ENCODE measurements around the gene SLCO4A1. TPM values are rescaled to one million over a fixed set of nuclear protein-coding genes. Genes with fewer than 3 reads are reported as not detected.

SLCO4A1 gene
- total RNA-seq, 4 donors from 2014 or later = 77.9 to 107 (median 81.5) TPM

DNA sequence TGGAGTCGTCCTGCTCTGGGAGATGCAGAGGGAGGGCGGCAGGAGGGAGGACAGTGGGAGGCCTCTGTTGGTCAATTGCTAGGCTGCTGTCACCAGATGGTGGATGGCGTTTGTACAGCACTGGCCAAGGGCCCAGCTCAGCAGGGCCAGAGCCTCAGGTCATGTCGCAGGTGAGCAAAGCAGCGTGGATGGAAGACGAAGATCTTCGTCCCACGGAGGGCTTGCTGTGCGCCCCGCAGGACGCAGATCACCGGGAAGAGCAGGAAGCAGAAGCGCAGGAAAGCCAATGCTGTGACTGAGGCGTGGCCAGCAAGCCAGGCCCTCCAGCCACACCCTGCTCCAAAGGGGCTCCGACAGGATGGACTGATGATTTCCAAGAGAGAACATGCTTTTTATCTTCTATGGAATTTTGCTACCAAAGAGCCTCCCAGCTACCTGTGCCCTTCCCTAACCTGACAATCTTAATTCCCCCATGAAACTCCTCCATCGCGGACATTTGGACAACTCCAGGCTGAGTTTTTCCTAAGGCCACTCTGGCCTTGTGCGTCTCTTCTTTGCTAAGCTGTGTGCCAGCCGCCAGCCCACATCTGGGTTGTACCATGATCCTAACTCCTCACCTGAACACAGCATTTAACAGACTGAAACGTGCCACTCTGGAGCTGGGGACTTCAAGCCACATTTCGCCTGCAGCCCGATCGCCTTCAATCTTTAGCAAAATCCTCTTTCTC, 3.5 kb upstream of the SLCO4A1 start:
- DNase-seq (ENCODE audit: low spot score in 2 of 2) = no peak
- intact Hi-C loops (cut with DNase I; ENCODE audit: low total_unique reads) = no loop called here
- H3K4me3 ChIP-seq (ENCODE audit: low read depth, poor library complexity, severe bottlenecking) = no peak overlapping the region
- TF ChIP-seq POLR2A (IDR thresholded peaks at IDR 0.05) (no peak), CTCF (IDR thresholded peaks at IDR 0.05) (no peak)
- WGBS, 2 donors = 84 to 90% methylated on average over 23 of the region's 23 CpGs

DNA sequence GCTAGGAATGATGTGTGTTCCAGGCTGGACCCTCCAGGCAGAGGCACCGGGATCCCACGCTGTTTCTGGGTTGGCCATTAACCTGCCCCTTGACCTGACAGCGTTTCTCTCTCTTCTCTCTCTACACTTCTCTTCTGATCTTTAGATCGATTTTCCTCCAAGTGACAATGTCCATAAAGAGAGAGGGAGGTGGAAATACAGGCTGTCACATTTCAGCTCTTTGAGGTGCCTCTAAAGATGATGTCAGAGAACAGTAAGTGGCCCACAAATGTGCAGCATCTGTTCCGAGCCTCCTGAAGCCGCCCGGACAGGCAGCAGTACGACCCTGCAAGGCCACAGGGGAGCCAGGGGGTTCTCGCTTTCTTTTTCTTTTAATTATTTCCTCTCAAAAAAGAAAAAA, 2.5 kb upstream of the SLCO4A1 start:
- TF ChIP-seq POLR2A (IDR thresholded peaks at IDR 0.05) = no peak
- TF ChIP-seq CTCF (IDR thresholded peaks at IDR 0.05) = no peak
- DNase-seq (ENCODE audit: low spot score in 2 of 2) = no peak
- H3K4me3 ChIP-seq (ENCODE audit: low read depth, poor library complexity, severe bottlenecking) = no peak overlapping the region
- intact Hi-C loops (cut with DNase I; ENCODE audit: low total_unique reads) = no loop called here
- 87 to 88% methylated on average over 9 of the region's 9 CpGs for WGBS, 2 donors

GRCh38 chr20:62640870-62641269, 1.4 kb upstream of the SLCO4A1 start:
- TF ChIP-seq CTCF (IDR thresholded peaks at IDR 0.05) (no peak), POLR2A (IDR thresholded peaks at IDR 0.05) (no peak)
- no peak overlapping the region for H3K4me3 ChIP-seq (ENCODE audit: low read depth, poor library complexity, severe bottlenecking)
- no peak for DNase-seq (ENCODE audit: low spot score in 2 of 2)
- intact Hi-C loops (cut with DNase I; ENCODE audit: low total_unique reads) = no loop called here
- 84 to 88% methylated on average over 9 of the region's 9 CpGs for WGBS, 2 donors

DNA sequence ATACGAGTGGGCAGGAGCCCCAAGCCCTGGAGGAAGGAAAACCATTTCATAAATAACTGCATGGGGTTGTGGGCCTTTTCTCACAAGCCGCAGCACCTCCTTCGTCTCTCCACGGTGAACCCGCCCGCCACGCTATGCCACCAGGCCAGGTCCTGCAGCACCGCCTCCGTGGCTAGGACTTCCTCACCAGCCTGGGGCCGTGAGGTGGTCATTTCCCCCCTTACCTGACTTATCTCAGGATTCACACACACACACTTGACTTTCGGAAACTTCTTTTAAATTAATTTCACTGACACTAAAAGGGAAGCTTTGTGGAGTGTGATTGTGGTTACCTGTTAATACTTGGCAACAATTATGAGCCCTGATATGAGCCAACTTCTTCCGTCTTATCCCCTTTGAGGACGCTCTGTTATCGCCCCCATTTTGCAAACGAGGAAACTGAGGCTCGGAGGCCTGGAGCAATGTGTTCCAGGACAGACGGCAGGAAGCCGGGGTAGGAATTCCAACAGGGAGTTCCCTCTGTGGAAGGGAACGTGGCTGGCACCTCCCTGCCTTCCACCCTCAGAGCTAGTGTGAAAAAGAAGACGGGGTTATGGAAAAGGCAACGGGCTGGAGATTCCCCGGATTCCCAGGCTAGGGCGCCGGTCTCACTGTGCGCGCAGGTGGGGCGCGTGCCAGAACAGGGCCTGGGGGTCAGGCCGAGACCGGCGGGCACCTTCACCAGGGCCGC, 817 bp upstream of the SLCO4A1 start:
- DNase-seq (ENCODE audit: low spot score in 2 of 2) = no peak
- 38 to 45% methylated on average over 23 to 27 of the region's 32 CpGs for WGBS, 2 donors
- TF ChIP-seq CTCF (IDR thresholded peaks at IDR 0.05) (no peak), POLR2A (IDR thresholded peaks at IDR 0.05) (no peak)
- intact Hi-C loops (cut with DNase I; ENCODE audit: low total_unique reads) = no loop called here
- H3K4me3 ChIP-seq (ENCODE audit: low read depth, poor library complexity, severe bottlenecking) = peak overlapping the region; percentile 50

GRCh38 chr20:62642666-62643520, 590 bp downstream of the SLCO4A1 start:
- no peak for DNase-seq (ENCODE audit: low spot score in 2 of 2)
- intact Hi-C loops (cut with DNase I; ENCODE audit: low total_unique reads) = no loop called here
- TF ChIP-seq POLR2A (IDR thresholded peaks at IDR 0.05) = no peak
- TF ChIP-seq CTCF (IDR thresholded peaks at IDR 0.05) = no peak
- H3K4me3 ChIP-seq (ENCODE audit: low read depth, poor library complexity, severe bottlenecking) = peak overlapping the region; percentile 50
- 2 to 3% methylated on average over 33 to 62 of the region's 84 CpGs for WGBS, 2 donors
